Spleen (tissue), 11 donors: ENCODE measurements around the gene ELP4. TPM values are rescaled to one million over a fixed set of nuclear protein-coding genes. Genes with fewer than 3 reads are reported as not detected.

Experiments used
- DNase-seq: peaks from one replicate; pipeline ENCODE4 v3.0.0-alpha.2; 2020
- H3K27ac ChIP-seq, 8 donors: fragments of 200-600 bp; sonication (generic) in 7 of 8; 1 replicate in 4 of 8; 2 replicates in 4 of 8; pipeline versions ENCODE4 v1.5.0 to v1.8.0; 2016 to 2021; ENCODE audit warnings: inconsistent platforms in 4 of 8, mild to moderate bottlenecking in 4 of 8, moderate library complexity in 1 of 8
- H3K27me3 ChIP-seq, 7 donors: fragments of 200-600 bp; sonication (generic) in 6 of 7; replicated peaks in 1 of 7; 1 replicate in 4 of 7; 2 replicates in 3 of 7; pipeline versions ENCODE4 v1.5.0 to v1.8.0; 2016 to 2021; ENCODE audit warnings: inconsistent platforms in 3 of 7, mild to moderate bottlenecking in 1 of 7
- H3K36me3 ChIP-seq, 6 donors: fragments of 200-600 bp; sonication (generic) in 5 of 6; 1 replicate in 4 of 6; 2 replicates in 2 of 6; pipeline versions ENCODE4 v1.5.0 to v1.8.0; 2016 to 2021; ENCODE audit warnings: inconsistent platforms in 2 of 6
- H3K4me1 ChIP-seq, 6 donors: fragments of 200-600 bp; sonication (generic) in 5 of 6; 1 replicate in 3 of 6; 2 replicates in 3 of 6; pipeline versions ENCODE4 v1.5.0 to v1.8.0; 2016 to 2021; ENCODE audit warnings: inconsistent platforms in 3 of 6
- H3K4me3 ChIP-seq, 8 donors: fragments of 200-600 bp; sonication (generic) in 7 of 8; 1 replicate in 4 of 8; 2 replicates in 4 of 8; pipeline versions ENCODE4 v1.5.0 to v1.8.0; 2016 to 2021; ENCODE audit warnings: inconsistent platforms in 4 of 8, mild to moderate bottlenecking in 4 of 8, moderate library complexity in 2 of 8
- H3K9me3 ChIP-seq, 8 donors: fragments of 200-600 bp; sonication (generic) in 7 of 8; 1 replicate in 4 of 8; 2 replicates in 4 of 8; pipeline versions ENCODE4 v1.5.0 to v1.8.0; 2016 to 2021; ENCODE audit warnings: inconsistent platforms in 4 of 8
- POLR2A ChIP-seq, 3 donors: fragments of 450-650 bp; IDR thresholded peaks; one replicate each; pipeline ENCODE4 v1.5.1; 2017; ENCODE audit warnings: antibody characterized with exemption in 3 of 3, mild to moderate bottlenecking in 1 of 3
- POLR2AphosphoS5 ChIP-seq, 3 donors: sonication (generic); formaldehyde crosslinking; IDR thresholded peaks; one replicate each; pipeline ENCODE4 v1.5.1; 2017; ENCODE audit warnings: antibody characterized with exemption in 3 of 3
- WGBS, 5 donors: extraction: QIAGEN DNeasy Blood & Tissue Kit in 3 of 5; methylation state at CpG; one replicate each; pipeline versions ENCODE4 v1.1.5 to v1.1.7; 2013 to 2018; 5-methylcytosine and 5-hydroxymethylcytosine counted together
- intact Hi-C: fragments of 100-400 bp; cut with DNase I; formaldehyde crosslinking; loops from one replicate; pipeline ENCODE4 v1.15.0; 2023; ENCODE audit warnings: low total_unique reads
- polyA plus RNA-seq, 3 donors: library from polyadenylated mRNA; stranded (reverse); fragments of 200-250 nt; gene quantifications; one replicate each; pipeline ENCODE4 v1.2.1, GENCODE V29; 2013
- total RNA-seq, 7 donors: library from RNA; depleted of rRNA in 3 of 7; stranded (reverse); fragments of >200 nt in 3 of 7; fragmentation: NEBNext Ultra II Directional in 4 of 7; extraction: Animal tissue kit (Norgen Biotek cat#: 25700) in 4 of 7; gene quantifications; one replicate each; pipeline versions ENCODE4 v1.1.0 to v1.2.1, GENCODE V29; 2016 to 2021
- TF ChIP-seq, protein P1 (sequence below), 11 experiments: fragments of 200-600 bp in 7 of 11; fragments of 450-650 bp in 4 of 11; sonication (generic) in 4 of 11; IDR thresholded peaks in 8 of 11; conservative IDR thresholded peaks in 3 of 11; 1 replicate in 7 of 11; 2 replicates in 4 of 11; pipeline versions ENCODE4 v1.4.0 to v1.8.0; 2016 to 2021; ENCODE audit warnings: antibody characterized with exemption in 11 of 11, inconsistent platforms in 4 of 11, mild to moderate bottlenecking in 1 of 11
- donor health status: healthy with polysubstance abuse.
- donor health status: DM: no; HTN: no; CAD: no; lungs with moderate emphysema.
- donor health status: DM: no; HTN: no; CAD: no.
- donor health status: Bipolar disorder and iron deficiency.
- donor health status: healthy.
- donor health status: DM: no; HTN: no; CAD: no.
- donor health status: DM: yes; HTN: yes; CAD: no.

The ELP4 gene
- total and polyA plus RNA-seq, 10 donors, result 6.1 to 34.6 (median 21.1) TPM

DNA sequence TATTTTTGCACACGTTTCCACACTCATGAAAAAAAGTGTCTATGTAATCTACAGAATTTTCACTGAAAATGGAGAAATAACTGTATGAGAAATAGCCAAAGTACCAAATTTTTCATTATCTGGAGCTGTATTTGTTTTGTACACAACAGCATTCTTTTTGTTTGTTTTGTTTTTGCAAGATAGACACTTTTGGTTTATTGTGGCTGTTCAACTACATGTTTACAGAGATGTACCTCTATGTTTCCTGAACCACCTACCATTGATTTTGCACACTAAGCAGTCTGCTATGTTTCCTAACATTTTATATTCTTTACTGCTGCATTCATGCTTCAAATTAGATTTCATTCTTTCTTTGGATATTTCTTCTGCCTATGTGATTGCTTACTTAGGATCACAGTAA, 116.3 kb downstream of the ELP4 start:
- intact Hi-C loops, result no loop called here
- H3K27ac ChIP-seq, result no peak overlapping the region
- peaks cover 0 to 6% (median 1%) of the 10 kb centered on the region in 6 donors for H3K36me3 ChIP-seq
- no peak overlapping the region for H3K4me3 ChIP-seq
- H3K4me1 ChIP-seq, result no peaks in the 10 kb centered on the region
- no peaks in the 10 kb centered on the region for H3K27me3 ChIP-seq
- no peak for DNase-seq
- 87 to 96% (median 95%) methylated on average over 1 of the region's 1 CpG for WGBS, 5 donors
- TF ChIP-seq, protein P1, sequence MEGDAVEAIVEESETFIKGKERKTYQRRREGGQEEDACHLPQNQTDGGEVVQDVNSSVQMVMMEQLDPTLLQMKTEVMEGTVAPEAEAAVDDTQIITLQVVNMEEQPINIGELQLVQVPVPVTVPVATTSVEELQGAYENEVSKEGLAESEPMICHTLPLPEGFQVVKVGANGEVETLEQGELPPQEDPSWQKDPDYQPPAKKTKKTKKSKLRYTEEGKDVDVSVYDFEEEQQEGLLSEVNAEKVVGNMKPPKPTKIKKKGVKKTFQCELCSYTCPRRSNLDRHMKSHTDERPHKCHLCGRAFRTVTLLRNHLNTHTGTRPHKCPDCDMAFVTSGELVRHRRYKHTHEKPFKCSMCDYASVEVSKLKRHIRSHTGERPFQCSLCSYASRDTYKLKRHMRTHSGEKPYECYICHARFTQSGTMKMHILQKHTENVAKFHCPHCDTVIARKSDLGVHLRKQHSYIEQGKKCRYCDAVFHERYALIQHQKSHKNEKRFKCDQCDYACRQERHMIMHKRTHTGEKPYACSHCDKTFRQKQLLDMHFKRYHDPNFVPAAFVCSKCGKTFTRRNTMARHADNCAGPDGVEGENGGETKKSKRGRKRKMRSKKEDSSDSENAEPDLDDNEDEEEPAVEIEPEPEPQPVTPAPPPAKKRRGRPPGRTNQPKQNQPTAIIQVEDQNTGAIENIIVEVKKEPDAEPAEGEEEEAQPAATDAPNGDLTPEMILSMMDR (IDR thresholded peaks at IDR 0.05 in 8 of 11, conservative IDR thresholded peaks at IDR 0.05 in 3 of 11), result no peak
- TF ChIP-seq POLR2A (IDR thresholded peaks at IDR 0.05) (no peak), POLR2AphosphoS5 (IDR thresholded peaks at IDR 0.05) (no peak)
- H3K9me3 ChIP-seq, result no peaks in the 10 kb centered on the region

DNA sequence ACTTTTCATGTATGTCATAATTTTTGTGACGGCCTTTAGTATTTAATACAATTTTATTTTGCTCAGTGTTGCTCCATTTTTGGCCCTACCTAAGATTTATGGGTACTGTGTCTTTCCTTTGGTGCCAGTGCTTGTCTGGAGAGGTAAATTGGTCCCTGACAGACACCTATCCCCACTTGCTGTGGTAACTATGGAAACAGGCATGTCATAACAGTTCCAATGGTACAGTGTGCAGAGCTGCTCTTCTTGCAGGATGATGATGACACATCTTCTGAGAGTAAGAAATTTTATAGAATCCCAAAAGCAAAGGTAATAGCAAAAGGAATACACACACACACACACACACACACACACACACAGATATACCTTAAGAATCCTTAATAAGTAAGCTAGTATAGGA, 118.5 kb downstream of the ELP4 start:
- Histone ChIP-seq H3K4me3 (no peak overlapping the region), H3K9me3 (no peaks in the 10 kb centered on the region), H3K27me3 (no peaks in the 10 kb centered on the region), H3K4me1 (no peaks in the 10 kb centered on the region), H3K36me3 (peaks cover 0 to 16% (median 1%) of the 10 kb centered on the region in 6 donors), H3K27ac (no peak overlapping the region)
- intact Hi-C loops, result no loop called here
- DNase-seq, result no peak
- TF ChIP-seq POLR2A (IDR thresholded peaks at IDR 0.05), result no peak
- TF ChIP-seq, protein P1 (IDR thresholded peaks at IDR 0.05 in 8 of 11, conservative IDR thresholded peaks at IDR 0.05 in 3 of 11), result no peak
- no peak for TF ChIP-seq POLR2AphosphoS5 (IDR thresholded peaks at IDR 0.05)
- 92 to 100% (median 98%) methylated on average over 1 of the region's 1 CpG for WGBS, 5 donors

DNA sequence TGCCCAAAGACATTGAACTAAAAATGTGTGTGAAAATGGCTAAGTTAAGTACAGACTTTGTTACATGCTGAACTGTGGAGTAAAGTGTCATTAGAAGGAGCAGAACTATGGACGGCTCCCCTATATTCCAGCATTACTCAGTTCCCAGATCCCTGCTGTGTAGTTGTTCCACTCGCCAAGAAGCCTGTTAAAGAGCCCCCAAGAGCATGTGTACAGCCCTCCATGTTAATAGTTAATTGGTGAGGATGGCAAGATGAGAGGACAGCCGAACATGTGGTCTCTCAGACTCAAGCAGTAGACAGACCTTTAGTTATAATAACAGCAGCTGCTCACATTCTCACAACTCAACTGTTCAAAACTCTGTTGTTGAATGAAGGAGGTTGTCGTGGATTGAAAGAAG, 127.4 kb downstream of the ELP4 start:
- 91 to 94% (median 92%) methylated on average over 4 of the region's 4 CpGs for WGBS, 5 donors
- peaks cover 0 to 16% (median 2%) of the 10 kb centered on the region in 6 donors for H3K36me3 ChIP-seq
- TF ChIP-seq, protein P1 (IDR thresholded peaks at IDR 0.05 in 8 of 11, conservative IDR thresholded peaks at IDR 0.05 in 3 of 11), result no peak
- TF ChIP-seq POLR2AphosphoS5 (IDR thresholded peaks at IDR 0.05), result no peak
- no peak for TF ChIP-seq POLR2A (IDR thresholded peaks at IDR 0.05)

DNA sequence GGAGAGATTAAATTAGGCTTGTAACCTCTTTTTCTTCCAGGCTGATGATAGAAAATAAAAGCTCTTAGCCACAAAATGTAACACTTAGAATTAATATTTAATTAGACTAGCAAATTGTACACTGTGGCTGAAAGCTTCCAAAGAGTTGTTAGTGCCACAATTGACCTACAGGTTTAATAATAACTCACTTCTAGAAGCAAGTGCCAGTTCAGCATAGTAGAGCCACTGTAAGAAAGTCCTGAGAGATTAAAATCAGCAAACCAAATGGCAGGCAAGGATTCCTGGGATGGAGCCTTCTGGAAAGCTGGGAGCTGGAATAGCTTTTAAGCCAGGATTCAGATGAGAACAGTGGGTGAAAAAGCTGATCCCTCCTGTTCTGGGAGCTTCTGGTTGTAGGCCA, 131.0 kb downstream of the ELP4 start:
- Histone ChIP-seq H3K27me3 (no peaks in the 10 kb centered on the region), H3K4me1 (no peaks in the 10 kb centered on the region), H3K27ac (no peak overlapping the region), H3K4me3 (no peak overlapping the region), H3K36me3 (no peaks in the 10 kb centered on the region), H3K9me3 (no peaks in the 10 kb centered on the region)
- TF ChIP-seq, protein P1 (IDR thresholded peaks at IDR 0.05 in 8 of 11, conservative IDR thresholded peaks at IDR 0.05 in 3 of 11), result no peak
- TF ChIP-seq POLR2A (IDR thresholded peaks at IDR 0.05) (no peak), POLR2AphosphoS5 (IDR thresholded peaks at IDR 0.05) (no peak)
- no peak for DNase-seq
- intact Hi-C loops, result no loop called here

More for the DNA sequence above, 127.4 kb downstream of the ELP4 start:
- no peak overlapping the region for H3K27ac ChIP-seq
- H3K9me3 ChIP-seq, result no peaks in the 10 kb centered on the region
- H3K4me3 ChIP-seq, result no peak overlapping the region
- H3K27me3 ChIP-seq, result no peaks in the 10 kb centered on the region
- intact Hi-C loops, result no loop called here
- H3K4me1 ChIP-seq, result no peaks in the 10 kb centered on the region
- no peak for DNase-seq
